Stimulated activated CD4-positive, alpha-beta T cell treated with anti-CD3 and anti-CD28 coated beads, TNF-alpha, amount 100 ng/mL, for 48 hours (primary cell): Measurements from ENCODE around the gene FBRSL1.
"Not testable (repeated sequence)": the region's sequence is repeated elsewhere in the genome, so short reads cannot be mapped to it uniquely, and the experiment has no call there.

ENCODE experiments used
- DNase-seq, 3 donors: peaks; one replicate each; pipeline ENCODE4 v3.0.0-alpha.2; 2020; ENCODE audit warnings: low read depth in 3 of 3

FBRSL1 gene

GRCh38 chr12:132489602-132490266 is at the start of gene FBRSL1:
TSS of gene FBRSL1 (plus strand) at chr12:132490151.
- peak; percentile 81 to 97 (median 82) for DNase-seq

GRCh38 chr12:132440420-132440819 is 49.5 kb upstream of the FBRSL1 start:
- DNase-seq: not testable (repeated sequence)

GRCh38 chr12:132441871-132442863 is 47.8 kb upstream of the FBRSL1 start:
- no peak for DNase-seq

GRCh38 chr12:132443091-132443490 is 46.9 kb upstream of the FBRSL1 start:
- DNase-seq: no peak

- no peak for DNase-seq
These were observed 45.7 kb upstream of the FBRSL1 start for GRCh38 chr12:132444283-132444682.

- DNase-seq: peak; percentile 57 to 86 (median 74)
These were observed 44.7 kb upstream of the FBRSL1 start for GRCh38 chr12:132444957-132445883.

GRCh38 chr12:132445884-132446632 is 43.9 kb upstream of the FBRSL1 start:
- DNase-seq: peak in 2 of 3 donors; percentile 35 to 46

- DNase-seq: no peak
These were observed 43.2 kb upstream of the FBRSL1 start for GRCh38 chr12:132446633-132447326.

GRCh38 chr12:132447327-132447720 is 42.6 kb upstream of the FBRSL1 start:
- DNase-seq: no peak

- DNase-seq: no peak
These were observed 42.1 kb upstream of the FBRSL1 start for GRCh38 chr12:132447731-132448462.

GRCh38 chr12:132448463-132448820 is 41.5 kb upstream of the FBRSL1 start:
- no peak for DNase-seq

GRCh38 chr12:132449565-132450417 is 40.2 kb upstream of the FBRSL1 start:
- DNase-seq: no peak

- no peak for DNase-seq
These were observed 39.4 kb upstream of the FBRSL1 start for GRCh38 chr12:132450418-132451171.

GRCh38 chr12:132451172-132451835 is 38.6 kb upstream of the FBRSL1 start:
- DNase-seq: no peak

- no peak for DNase-seq
These were observed 38.1 kb upstream of the FBRSL1 start for GRCh38 chr12:132451836-132452195.

- DNase-seq: no peak
These were observed 37.2 kb upstream of the FBRSL1 start for GRCh38 chr12:132452596-132453350.
